GM10266 (cell line): ENCODE results near the gene EPS15.

Source experiments
- DNase-seq: peaks from one replicate; pipeline ENCODE4 v3.0.0; 2012; ENCODE audit errors: extremely low spot score
- TF ChIP-seq, protein P1 (sequence below): IDR thresholded peaks from 2 replicates; pipeline ENCODE4 v1.5.1; 2012; ENCODE audit warnings: mild to moderate bottlenecking, low read depth; ENCODE audit not compliant: control insufficient read depth, insufficient read depth; ENCODE audit errors: missing control alignments

Gene EPS15

DNA sequence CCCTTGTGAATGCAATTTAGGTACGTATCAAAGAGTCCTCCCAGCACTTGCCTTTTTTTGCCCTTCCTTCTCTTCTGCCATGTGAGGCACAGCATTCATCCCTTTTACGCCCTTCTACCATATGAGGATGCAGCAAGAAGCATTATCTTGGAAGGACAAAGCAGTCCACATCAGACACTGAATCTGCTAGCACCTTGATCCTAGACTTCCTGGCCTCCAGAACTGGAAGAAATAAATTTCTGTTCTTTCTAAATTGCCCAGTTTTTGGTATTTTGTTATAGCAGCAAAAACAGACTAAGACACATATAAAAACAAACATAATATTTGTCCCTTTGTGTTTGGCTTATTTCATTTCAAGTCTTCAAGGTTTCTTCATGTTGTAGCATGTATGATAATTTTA, 20.1 kb downstream of the EPS15 start:
- TF ChIP-seq, protein P1, sequence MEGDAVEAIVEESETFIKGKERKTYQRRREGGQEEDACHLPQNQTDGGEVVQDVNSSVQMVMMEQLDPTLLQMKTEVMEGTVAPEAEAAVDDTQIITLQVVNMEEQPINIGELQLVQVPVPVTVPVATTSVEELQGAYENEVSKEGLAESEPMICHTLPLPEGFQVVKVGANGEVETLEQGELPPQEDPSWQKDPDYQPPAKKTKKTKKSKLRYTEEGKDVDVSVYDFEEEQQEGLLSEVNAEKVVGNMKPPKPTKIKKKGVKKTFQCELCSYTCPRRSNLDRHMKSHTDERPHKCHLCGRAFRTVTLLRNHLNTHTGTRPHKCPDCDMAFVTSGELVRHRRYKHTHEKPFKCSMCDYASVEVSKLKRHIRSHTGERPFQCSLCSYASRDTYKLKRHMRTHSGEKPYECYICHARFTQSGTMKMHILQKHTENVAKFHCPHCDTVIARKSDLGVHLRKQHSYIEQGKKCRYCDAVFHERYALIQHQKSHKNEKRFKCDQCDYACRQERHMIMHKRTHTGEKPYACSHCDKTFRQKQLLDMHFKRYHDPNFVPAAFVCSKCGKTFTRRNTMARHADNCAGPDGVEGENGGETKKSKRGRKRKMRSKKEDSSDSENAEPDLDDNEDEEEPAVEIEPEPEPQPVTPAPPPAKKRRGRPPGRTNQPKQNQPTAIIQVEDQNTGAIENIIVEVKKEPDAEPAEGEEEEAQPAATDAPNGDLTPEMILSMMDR = no peak
- no peak for DNase-seq

DNA sequence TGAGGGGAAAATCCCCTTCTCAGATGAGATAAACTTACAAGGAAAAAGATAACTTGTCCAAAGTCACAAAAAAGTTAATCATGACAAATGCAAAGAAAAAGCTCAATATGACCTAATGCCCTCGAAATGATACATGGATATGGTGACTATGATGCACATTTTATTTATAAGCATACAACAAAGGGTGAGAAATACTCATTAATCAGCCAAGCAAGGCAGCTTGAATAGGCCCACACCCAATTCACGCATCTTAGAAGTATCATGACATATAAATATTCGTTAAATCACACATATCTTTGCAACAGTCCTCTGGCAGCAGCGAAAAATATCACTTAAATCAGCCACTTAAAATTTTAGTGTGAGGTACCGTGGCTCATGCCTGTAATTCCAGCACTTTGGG, 21.7 kb downstream of the EPS15 start:
- DNase-seq = no peak
- TF ChIP-seq, protein P1 = no peak

DNA sequence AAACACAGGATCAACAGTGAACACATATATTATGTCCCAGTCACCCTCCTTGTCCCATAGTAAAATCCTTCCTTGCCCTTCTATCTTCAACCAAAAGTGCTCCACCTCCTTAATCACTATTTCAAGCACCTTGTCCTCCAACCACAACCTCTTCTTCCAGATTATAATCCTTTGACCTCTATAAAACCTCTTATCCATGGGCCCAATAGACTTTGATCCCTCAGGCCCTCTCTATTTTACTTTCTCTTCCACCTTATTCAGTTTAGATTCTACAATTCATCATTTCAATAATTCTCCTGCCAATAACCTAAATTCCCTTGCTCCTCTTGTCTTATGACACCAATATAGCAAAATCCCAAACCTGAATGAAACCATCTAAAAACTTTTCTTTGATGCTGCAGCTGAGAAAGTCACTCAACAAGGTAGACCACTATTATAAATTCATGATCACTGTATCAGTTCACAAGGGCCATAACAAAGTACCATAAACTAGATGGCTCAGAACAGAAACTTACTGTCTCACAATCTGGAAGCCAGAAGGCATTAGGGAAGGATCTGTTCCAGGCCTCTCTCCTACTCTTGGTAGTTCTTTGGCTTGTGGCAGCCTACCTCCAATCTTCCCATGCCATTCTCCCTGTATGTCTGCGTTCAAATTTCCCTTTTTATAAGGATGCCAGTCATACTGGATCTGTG, 24.8 kb downstream of the EPS15 start:
- TF ChIP-seq, protein P1 = no peak

DNA sequence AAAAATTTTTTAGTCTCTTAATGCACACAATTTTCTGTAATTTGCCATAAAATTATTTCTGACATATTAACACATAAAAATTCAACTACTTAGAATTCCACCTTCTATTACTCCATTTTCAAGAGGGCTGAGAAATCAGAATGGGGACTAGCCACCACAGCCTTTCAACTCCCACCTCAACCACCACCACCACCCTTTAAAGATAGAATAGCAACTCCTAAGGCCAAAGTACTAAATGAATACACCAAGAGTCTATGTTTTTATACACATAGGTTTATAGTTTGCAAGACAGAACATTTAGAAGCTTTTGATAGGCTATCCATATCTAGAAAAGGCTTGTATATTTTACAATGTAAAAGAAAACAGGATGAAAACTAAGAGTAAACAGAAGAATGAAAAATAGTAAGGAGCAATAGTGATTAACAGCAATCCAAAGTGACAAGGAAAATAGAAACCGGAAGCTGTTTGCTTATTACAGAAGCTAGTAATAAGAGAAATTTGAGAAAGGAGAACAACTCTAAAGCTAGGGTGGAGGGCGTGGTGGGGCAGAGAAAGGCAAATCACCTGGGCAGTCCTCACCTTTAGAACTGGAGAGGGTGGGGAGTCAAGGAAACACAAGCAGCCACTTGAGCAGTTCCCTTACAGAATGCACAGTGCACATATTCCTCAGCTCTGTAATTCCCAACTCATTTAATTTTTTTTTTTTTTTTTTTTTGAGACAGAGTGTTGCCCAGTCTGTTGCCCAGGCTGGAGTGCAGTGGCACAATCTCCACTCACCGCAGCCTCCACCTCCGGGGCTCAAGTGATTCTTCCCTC, 27.7 kb downstream of the EPS15 start:
- TF ChIP-seq, protein P1 = no peak
- no peak for DNase-seq

More for the DNA sequence above, 24.8 kb downstream of the EPS15 start:
- DNase-seq = no peak

DNA sequence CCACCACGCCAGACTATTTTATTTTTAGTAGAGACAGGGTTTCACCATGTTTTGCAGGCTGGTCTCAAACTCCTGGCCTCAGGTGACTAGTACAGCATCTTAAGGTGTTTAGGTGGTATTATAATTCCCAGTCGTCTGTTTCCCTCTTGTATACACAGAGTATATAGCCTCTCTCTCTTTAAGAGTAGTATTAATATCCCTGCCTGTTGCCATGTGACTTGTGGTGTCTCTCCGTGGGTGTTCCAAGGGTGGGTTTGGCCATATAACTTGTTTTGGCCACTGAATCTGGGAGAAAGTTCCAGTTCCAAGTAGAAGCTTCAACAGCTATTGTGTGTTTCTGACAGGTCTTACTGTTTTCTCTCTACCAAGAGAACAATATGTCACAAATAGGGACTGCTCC, 29.6 kb downstream of the EPS15 start:
- no peak for DNase-seq
- TF ChIP-seq, protein P1 = no peak

DNA sequence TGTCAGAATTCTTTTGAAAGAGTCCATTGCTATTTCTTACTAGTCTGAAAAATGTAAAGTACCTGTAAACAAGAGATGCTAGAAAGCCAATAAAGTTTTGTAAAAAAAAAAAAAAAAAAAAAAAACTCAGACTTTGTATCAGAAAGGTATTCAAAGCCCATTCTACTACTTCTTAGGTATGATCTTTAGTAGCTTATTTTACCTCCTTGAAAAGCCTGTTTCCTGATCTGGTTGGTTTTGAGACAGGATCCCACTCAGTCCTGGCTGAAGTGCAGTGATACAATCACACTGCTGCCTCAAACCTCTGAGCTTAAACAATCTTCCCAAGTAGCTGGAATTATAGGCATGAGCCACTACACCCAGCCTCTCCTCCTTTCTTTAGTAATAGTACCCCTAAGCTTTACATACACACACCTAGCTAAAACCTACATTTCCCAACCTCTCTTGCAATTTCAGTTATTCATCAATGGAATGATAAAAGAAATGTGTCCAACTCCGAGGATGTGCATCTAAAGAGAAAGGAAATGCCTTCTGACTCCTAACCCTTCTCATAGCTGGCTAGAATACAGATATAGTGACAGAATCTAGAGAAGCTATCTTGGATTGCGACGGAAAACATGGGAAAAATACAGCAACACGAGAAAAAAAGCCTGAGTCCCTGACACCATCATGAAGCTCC, 30.6 kb downstream of the EPS15 start:
- no peak for DNase-seq
- TF ChIP-seq, protein P1 = no peak
